Kidney epithelial cell (primary cell): Measurements from ENCODE around the gene SLC25A21. TPM values are rescaled to one million over a fixed set of nuclear protein-coding genes. Genes with fewer than 3 reads are reported as not detected.

Experiments
- DNase-seq: peaks from one replicate; pipeline ENCODE4 v3.0.0-alpha.2; 2010; ENCODE audit warnings: low read depth
- H3K27me3 ChIP-seq: 2 replicates; pipeline ENCODE4 v1.6.0; 2011; ENCODE audit warnings: low read length; ENCODE audit not compliant: control insufficient read depth, insufficient read depth
- H3K36me3 ChIP-seq: 2 replicates; pipeline ENCODE4 v1.5.1; 2011; ENCODE audit warnings: low read length; ENCODE audit not compliant: control insufficient read depth, insufficient read depth
- H3K4me3 ChIP-seq: 2 replicates; pipeline ENCODE4 v1.5.1; 2011; ENCODE audit warnings: low read depth, mild to moderate bottlenecking, control low read depth, low read length
- CTCF ChIP-seq: IDR thresholded peaks from 2 replicates; pipeline ENCODE4 v1.5.1; 2011; ENCODE audit warnings: mild to moderate bottlenecking, moderate library complexity, low read length, control low read depth, inconsistent platforms; ENCODE audit not compliant: insufficient read depth, poor library complexity, severe bottlenecking
- total RNA-seq: library from RNA; depleted of rRNA; stranded (reverse); fragments of >200 nt; gene quantifications from 2 replicates; pipeline ENCODE4 v1.2.3, GENCODE V29; 2015

SLC25A21 gene
- total RNA-seq, 1 donor from 2014 or later, result 2.1 TPM

GRCh38 chr14:36955967-36956366, 216.4 kb downstream of the SLC25A21 start:
- no peak for TF ChIP-seq CTCF
- DNase-seq, result no peak

DNA sequence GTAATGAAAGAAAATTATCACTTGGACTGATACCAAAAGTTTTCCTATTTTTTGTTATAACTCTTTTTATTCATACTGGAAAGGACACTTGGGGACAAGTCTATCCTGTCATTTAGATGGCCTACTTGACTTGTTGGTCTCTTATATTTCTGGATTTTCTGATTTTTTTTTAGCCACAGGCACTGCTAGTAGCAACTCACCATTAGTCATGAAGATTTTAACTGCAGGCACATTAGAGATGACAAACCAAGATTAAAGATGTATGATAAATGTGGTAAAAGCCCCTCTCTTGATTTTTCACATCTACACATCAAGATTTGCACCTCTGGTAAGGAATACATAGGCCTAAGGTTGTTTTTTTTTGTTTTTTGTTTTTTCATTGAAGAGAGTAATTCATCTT, 217.0 kb downstream of the SLC25A21 start:
- no peak for DNase-seq
- H3K4me3 ChIP-seq, result no peak overlapping the region
- H3K36me3 ChIP-seq, result no peaks in the 10 kb centered on the region
- no peaks in the 10 kb centered on the region for H3K27me3 ChIP-seq
- no peak for TF ChIP-seq CTCF

More at GRCh38 chr14:36955967-36956366, 216.4 kb downstream of the SLC25A21 start:
- Histone ChIP-seq H3K36me3 (no peaks in the 10 kb centered on the region), H3K4me3 (no peak overlapping the region), H3K27me3 (no peaks in the 10 kb centered on the region)

- no peak for TF ChIP-seq CTCF
- Histone ChIP-seq H3K36me3 (no peaks in the 10 kb centered on the region), H3K4me3 (no peak overlapping the region), H3K27me3 (no peaks in the 10 kb centered on the region)
- peak; percentile 21 for DNase-seq
These were observed 219.7 kb downstream of the SLC25A21 start for GRCh38 chr14:36952689-36953088.

DNA sequence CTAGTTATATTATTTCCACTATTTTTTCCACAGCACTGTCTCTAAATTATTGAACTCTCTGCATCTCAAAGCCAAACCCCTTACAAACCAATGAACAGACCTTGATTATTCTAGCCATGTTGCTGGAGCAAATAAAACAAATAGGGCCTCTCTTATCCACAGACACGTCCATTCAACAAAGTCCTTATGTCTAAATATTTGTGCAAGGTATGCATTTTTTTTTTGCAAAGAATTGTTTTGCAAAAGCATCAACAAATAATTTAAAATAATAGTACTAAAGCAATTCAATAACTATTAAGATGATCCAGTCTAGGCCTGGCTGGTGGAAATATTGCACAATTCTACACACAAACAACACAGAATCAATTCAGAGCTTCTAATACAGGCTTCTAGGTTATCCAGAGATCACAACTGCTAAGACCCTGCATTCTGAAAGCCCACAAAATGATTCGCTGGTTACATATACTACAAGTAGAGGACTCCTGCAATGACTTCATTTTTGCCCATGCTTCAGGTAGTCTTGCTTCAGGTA, 221.0 kb downstream of the SLC25A21 start:
- DNase-seq, result no peak
- no peak overlapping the region for H3K4me3 ChIP-seq
- no peaks in the 10 kb centered on the region for H3K27me3 ChIP-seq
- H3K36me3 ChIP-seq, result no peaks in the 10 kb centered on the region
- TF ChIP-seq CTCF, result no peak

GRCh38 chr14:36950812-36951211, 221.6 kb downstream of the SLC25A21 start:
- no peak for TF ChIP-seq CTCF
- H3K4me3 ChIP-seq, result no peak overlapping the region
- no peaks in the 10 kb centered on the region for H3K36me3 ChIP-seq
- no peaks in the 10 kb centered on the region for H3K27me3 ChIP-seq
- DNase-seq, result no peak

GRCh38 chr14:36949371-36949770, 223.0 kb downstream of the SLC25A21 start:
- no peak for TF ChIP-seq CTCF
- Histone ChIP-seq H3K4me3 (no peak overlapping the region), H3K27me3 (no peaks in the 10 kb centered on the region), H3K36me3 (no peaks in the 10 kb centered on the region)
- no peak for DNase-seq
